ENCODE data around the gene ITPK1. TPM values are rescaled to one million over a fixed set of nuclear protein-coding genes. Genes with fewer than 3 reads are reported as not detected.

Gene ITPK1
- total RNA-seq, 2 experiments from 2014 or later = 65.7 to 73.0 TPM

GRCh38 chr14:93040443-93040842, 75.3 kb downstream of the ITPK1 start:
- POLR2A ChIA-PET = no interaction called here
- CTCF ChIA-PET = no interaction called here

GRCh38 chr14:93039649-93040315, 75.9 kb downstream of the ITPK1 start:
- CTCF ChIA-PET = no interaction called here
- POLR2A ChIA-PET = no interaction called here

- POLR2A ChIA-PET = no interaction called here
- CTCF ChIA-PET = interaction anchor here (0.9 kb wide), 1 partner anchor 76 kb away, joined by 3 read pairs; no protein-coding TSS in a partner anchor
Observed at GRCh38 chr14:93037351-93037750, 78.4 kb downstream of the ITPK1 start.

GRCh38 chr14:93036652-93037345, 78.9 kb downstream of the ITPK1 start:
- POLR2A ChIA-PET = no interaction called here
- CTCF ChIA-PET = interaction anchor here (0.9 kb wide), 1 partner anchor 76 kb away, joined by 3 read pairs; no protein-coding TSS in a partner anchor

- ChIA-PET CTCF (no interaction called here), POLR2A (no interaction called here)
Observed at GRCh38 chr14:93035917-93036651, 79.6 kb downstream of the ITPK1 start.

GRCh38 chr14:93035585-93035916, 80.2 kb downstream of the ITPK1 start:
- POLR2A ChIA-PET = no interaction called here
- CTCF ChIA-PET = interaction anchor here (0.6 to 2.6 kb wide), 3 partner anchors 42 to 78 kb away, joined by 3 to 14 read pairs (median 3); no protein-coding TSS in a partner anchor

- ChIA-PET POLR2A (no interaction called here), CTCF (interaction anchor here (0.8 to 2.6 kb wide), 10 partner anchors 11 to 111 kb away, joined by 3 to 14 read pairs (median 3); no protein-coding TSS in a partner anchor)
Observed at GRCh38 chr14:93034671-93034994, 81.1 kb downstream of the ITPK1 start.

GRCh38 chr14:93033983-93034670, 81.6 kb downstream of the ITPK1 start:
- ChIA-PET POLR2A (no interaction called here), CTCF (interaction anchor here (0.8 to 2.6 kb wide), 11 partner anchors 11 to 111 kb away, joined by 3 to 14 read pairs (median 3); no protein-coding TSS in a partner anchor)

GRCh38 chr14:93033084-93033982, 82.4 kb downstream of the ITPK1 start:
- POLR2A ChIA-PET = no interaction called here
- CTCF ChIA-PET = interaction anchor here (1.0 to 2.6 kb wide), 5 partner anchors 10 to 99 kb away, joined by 3 to 14 read pairs (median 6); no protein-coding TSS in a partner anchor

GRCh38 chr14:93032421-93032936, 83.2 kb downstream of the ITPK1 start:
- POLR2A ChIA-PET = no interaction called here
- CTCF ChIA-PET = no interaction called here

- CTCF ChIA-PET = no interaction called here
- POLR2A ChIA-PET = no interaction called here
Observed at GRCh38 chr14:93031505-93032315, 84.0 kb downstream of the ITPK1 start.

- CTCF ChIA-PET = no interaction called here
- POLR2A ChIA-PET = no interaction called here
Observed at GRCh38 chr14:93030761-93031160, 85.0 kb downstream of the ITPK1 start.

GRCh38 chr14:93029911-93030508, 85.7 kb downstream of the ITPK1 start:
- ChIA-PET CTCF (interaction anchor here (0.8 kb wide), 1 partner anchor 83 kb away, joined by 5 read pairs; no protein-coding TSS in a partner anchor), POLR2A (no interaction called here)

GRCh38 chr14:93029417-93029816, 86.3 kb downstream of the ITPK1 start:
- CTCF ChIA-PET = no interaction called here
- POLR2A ChIA-PET = no interaction called here

GRCh38 chr14:93028724-93029076, 87.0 kb downstream of the ITPK1 start:
- ChIA-PET POLR2A (no interaction called here), CTCF (no interaction called here)

- POLR2A ChIA-PET = no interaction called here
Observed at GRCh38 chr14:93027810-93028723, 87.7 kb downstream of the ITPK1 start.

GRCh38 chr14:93026339-93026738, 89.4 kb downstream of the ITPK1 start:
- CTCF ChIA-PET = no interaction called here

More at GRCh38 chr14:93027810-93028723, 87.7 kb downstream of the ITPK1 start:
- CTCF ChIA-PET = no interaction called here

More at GRCh38 chr14:93026339-93026738, 89.4 kb downstream of the ITPK1 start:
- POLR2A ChIA-PET = no interaction called here
